Smooth muscle cell of bladder (primary cell): ENCODE results near the gene ESRP2. TPM values are rescaled to one million over a fixed set of nuclear protein-coding genes. Genes with fewer than 3 reads are reported as not detected.

Experiments used
- total RNA-seq: library from RNA; depleted of rRNA; stranded (reverse); fragments of >200 nt; gene quantifications from 2 replicates; pipeline ENCODE4 v1.2.3, GENCODE V29; 2014

The ESRP2 gene
- total RNA-seq: 0.09 and 0.14 TPM in 2 replicates

DNA sequence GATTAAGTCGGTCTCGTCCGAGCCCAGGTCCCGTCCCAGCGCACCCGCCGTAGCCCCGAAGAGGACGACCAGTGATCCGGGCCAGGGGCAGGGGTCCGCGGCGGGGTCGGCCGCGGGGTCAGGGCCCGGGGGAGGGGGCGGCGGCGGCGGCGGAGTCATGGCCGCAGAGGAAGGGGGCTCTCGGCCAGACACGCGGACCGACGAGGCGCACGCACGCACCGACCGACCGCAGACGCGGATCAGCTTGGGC lies at the start of gene ESRP2:
Gene ESRP2, minus strand, starts transcription at position 241 of the 250 bp plus-strand sequence. Its CDS starts 82 bp downstream, at position 159.

DNA sequence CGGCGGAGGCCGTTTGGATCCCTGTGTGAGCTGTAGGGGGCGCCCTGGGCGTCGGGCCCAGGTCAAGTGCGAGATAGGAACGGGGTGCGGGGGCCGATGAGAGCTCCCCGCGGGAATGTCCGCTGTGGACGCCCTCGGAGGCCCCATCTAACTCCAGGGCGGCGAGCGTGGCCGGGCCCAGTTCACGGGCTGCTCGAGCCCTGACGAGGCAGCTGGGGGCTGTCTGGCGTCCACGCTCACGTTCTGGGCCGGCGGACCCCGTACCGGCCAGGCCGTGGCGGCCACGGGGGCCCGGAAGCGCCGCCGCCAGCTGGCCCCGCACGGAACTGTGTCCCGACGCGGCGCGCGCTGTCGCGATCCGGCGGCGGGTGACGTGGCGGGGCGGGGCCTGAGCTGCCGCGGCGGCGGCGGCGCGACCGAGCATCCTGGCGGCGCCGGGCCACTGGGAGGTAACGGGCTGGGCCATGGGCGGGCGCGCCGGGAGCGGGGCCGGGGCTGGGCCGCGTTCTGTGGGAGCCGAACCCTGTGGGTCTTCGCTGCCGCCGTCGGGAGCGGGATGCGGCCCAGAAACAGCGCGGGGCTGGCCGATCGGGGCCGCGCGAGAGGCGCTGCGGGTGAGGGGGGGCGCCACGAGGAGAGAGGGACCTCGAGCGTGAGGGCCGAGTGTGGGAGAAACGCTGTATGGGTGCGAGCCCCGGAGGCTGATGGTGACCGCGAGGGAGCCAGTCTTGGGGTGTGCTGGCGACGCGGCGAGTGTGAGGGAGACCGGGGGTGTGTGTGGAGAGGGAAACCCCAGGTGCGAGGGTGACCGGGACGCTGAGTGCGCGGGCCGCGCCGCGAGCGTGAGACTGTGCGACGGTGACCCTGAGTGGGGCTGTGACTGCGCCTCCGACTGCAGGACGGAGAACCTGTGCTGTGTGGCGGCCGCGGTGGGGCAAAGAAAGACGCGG lies 28.5 kb upstream of the ESRP2 start, which contains the start of gene SLC7A6:
Gene SLC7A6, plus strand, starts transcription at position 399 of the 950 bp plus-strand sequence. CDS start 10,201 bp downstream, outside the sequence.

DNA sequence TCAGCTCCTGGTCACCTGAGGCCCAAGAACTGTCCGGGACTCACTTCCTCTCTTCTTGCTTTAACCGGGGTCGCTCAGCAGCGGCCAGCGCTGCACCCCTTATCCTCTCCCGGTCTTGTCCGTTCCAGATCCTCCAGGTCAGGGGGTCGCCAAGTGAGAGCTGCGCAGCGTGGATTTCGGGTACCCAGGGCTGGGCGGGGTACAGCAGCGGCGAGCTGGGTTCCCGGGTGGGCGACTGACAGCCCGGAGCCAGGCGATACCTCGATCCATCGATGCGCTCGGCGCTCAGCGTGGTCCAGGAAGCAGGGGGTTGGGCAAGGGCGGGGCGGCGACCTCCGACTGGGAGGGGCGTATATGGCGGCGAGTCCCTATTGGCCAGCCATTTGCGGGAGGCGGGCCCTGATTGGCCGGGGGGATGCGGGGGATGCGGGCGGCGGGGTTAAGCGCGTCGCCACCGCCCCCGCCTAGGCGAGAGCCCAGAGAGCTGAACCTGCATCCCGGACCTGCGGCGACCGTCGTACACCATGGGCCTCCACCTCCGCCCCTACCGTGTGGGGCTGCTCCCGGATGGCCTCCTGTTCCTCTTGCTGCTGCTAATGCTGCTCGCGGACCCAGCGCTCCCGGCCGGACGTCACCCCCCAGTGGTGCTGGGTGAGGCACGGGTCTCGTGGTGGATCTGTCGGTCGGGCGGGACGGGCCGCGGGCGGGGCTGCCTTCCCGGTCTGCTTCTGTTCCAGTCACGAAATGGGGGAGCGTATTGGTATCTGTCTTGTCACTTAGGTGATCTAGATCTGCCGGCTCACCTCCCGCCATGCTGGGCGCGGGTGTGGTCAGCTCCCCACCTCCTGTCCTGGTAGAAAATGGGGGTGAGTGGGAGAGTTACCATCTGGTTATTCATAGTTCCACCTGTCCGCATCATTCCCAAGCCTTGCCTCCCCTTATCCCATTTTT lies 9.3 kb upstream of the ESRP2 start, which contains the start of gene PLA2G15:
Gene PLA2G15, plus strand, starts transcription at position 471 of the 951 bp plus-strand sequence. Its CDS starts 54 bp downstream, at position 525.

Other genes starting within 250 kb of the ESRP2 start
- not detected in 2 replicates for gene DPEP2, start 236.6 kb downstream of the ESRP2 start, total RNA-seq
- not detected in 2 replicates for gene DPEP2NB, start 220.2 kb downstream of the ESRP2 start, total RNA-seq
- gene DDX28, start 212.9 kb downstream of the ESRP2 start, total RNA-seq: 7.8 and 10.3 TPM in 2 replicates
- gene DUS2, start 212.8 kb downstream of the ESRP2 start, total RNA-seq: 10.8 and 12.5 TPM in 2 replicates
- 6.7 and 8.3 TPM in 2 replicates for gene NFATC3, start 150.8 kb downstream of the ESRP2 start, total RNA-seq
- gene PLA2G15, start 9.2 kb upstream of the ESRP2 start, total RNA-seq: 17.2 and 27.3 TPM in 2 replicates
- gene SLC7A6, start 28.4 kb upstream of the ESRP2 start, total RNA-seq: 9.8 and 14.1 TPM in 2 replicates
- 12.5 and 12.9 TPM in 2 replicates for gene SLC7A6OS, start 74.8 kb upstream of the ESRP2 start, total RNA-seq
- gene PRMT7, start 74.9 kb upstream of the ESRP2 start, total RNA-seq: 32.0 and 47.7 TPM in 2 replicates
- gene SMPD3, start 212.4 kb upstream of the ESRP2 start, total RNA-seq: 0.09 and 0.14 TPM in 2 replicates